ENCODE measurements around the gene EIF4B.

The EIF4B gene

GRCh38 chr12:53068811-53069585 is 62.7 kb downstream of the EIF4B start:
- Histone ChIP-seq H3K9me3 (ENCODE audit: control insufficient read depth in 1 of 2, low read length in 2 of 2) (no peaks in the 10 kb centered on the region), H3K4me1 (ENCODE audit: control insufficient read depth in 1 of 2, insufficient read depth in 2 of 2, low read length in 2 of 2) (peaks cover 24 to 57% of the 10 kb centered on the region in 2 donors), H3K36me3 (ENCODE audit: control insufficient read depth in 1 of 2, insufficient read depth in 2 of 2, low read length in 2 of 2) (peaks cover 13 to 24% of the 10 kb centered on the region in 2 donors), H3K27ac (ENCODE audit: low read length) (peak overlapping the region; percentile 23), H3K27me3 (ENCODE audit: low read depth, low read length) (no peaks in the 10 kb centered on the region), H3K4me3 (ENCODE audit: low read depth in 1 of 2, low read length in 2 of 2) (no peak overlapping the region)

- Histone ChIP-seq H3K36me3 (ENCODE audit: control insufficient read depth in 1 of 2, insufficient read depth in 2 of 2, low read length in 2 of 2) (peaks cover 16 to 25% of the 10 kb centered on the region in 2 donors), H3K9me3 (ENCODE audit: control insufficient read depth in 1 of 2, low read length in 2 of 2) (no peaks in the 10 kb centered on the region), H3K4me1 (ENCODE audit: control insufficient read depth in 1 of 2, insufficient read depth in 2 of 2, low read length in 2 of 2) (peaks cover 26 to 58% of the 10 kb centered on the region in 2 donors), H3K27ac (ENCODE audit: low read length) (peak overlapping the region; percentile 18), H3K4me3 (ENCODE audit: low read depth in 1 of 2, low read length in 2 of 2) (no peak overlapping the region), H3K27me3 (ENCODE audit: low read depth, low read length) (no peaks in the 10 kb centered on the region)
Measured at GRCh38 chr12:53069621-53070410, 63.6 kb downstream of the EIF4B start.

- H3K27ac ChIP-seq (ENCODE audit: low read length): peak overlapping the region; percentile 18
- no peaks in the 10 kb centered on the region for H3K9me3 ChIP-seq (ENCODE audit: control insufficient read depth in 1 of 2, low read length in 2 of 2)
- peaks cover 28 to 31% of the 10 kb centered on the region in 2 donors for H3K36me3 ChIP-seq (ENCODE audit: control insufficient read depth in 1 of 2, insufficient read depth in 2 of 2, low read length in 2 of 2)
- peaks cover 27 to 55% of the 10 kb centered on the region in 2 donors for H3K4me1 ChIP-seq (ENCODE audit: control insufficient read depth in 1 of 2, insufficient read depth in 2 of 2, low read length in 2 of 2)
- H3K4me3 ChIP-seq (ENCODE audit: low read depth in 1 of 2, low read length in 2 of 2): no peak overlapping the region
- no peaks in the 10 kb centered on the region for H3K27me3 ChIP-seq (ENCODE audit: low read depth, low read length)
Measured at GRCh38 chr12:53070877-53071492, 64.7 kb downstream of the EIF4B start.

GRCh38 chr12:53071591-53072551 is 65.6 kb downstream of the EIF4B start:
- peak overlapping the region; percentile 64 for H3K27ac ChIP-seq (ENCODE audit: low read length)
- H3K4me3 ChIP-seq (ENCODE audit: low read depth in 1 of 2, low read length in 2 of 2): peak overlapping the region in 1 of 2 donors; percentile 17
- no peaks in the 10 kb centered on the region for H3K27me3 ChIP-seq (ENCODE audit: low read depth, low read length)
- peaks cover 21 to 50% of the 10 kb centered on the region in 2 donors for H3K4me1 ChIP-seq (ENCODE audit: control insufficient read depth in 1 of 2, insufficient read depth in 2 of 2, low read length in 2 of 2)
- no peaks in the 10 kb centered on the region for H3K9me3 ChIP-seq (ENCODE audit: control insufficient read depth in 1 of 2, low read length in 2 of 2)
- peaks cover 33 to 39% of the 10 kb centered on the region in 2 donors for H3K36me3 ChIP-seq (ENCODE audit: control insufficient read depth in 1 of 2, insufficient read depth in 2 of 2, low read length in 2 of 2)

- Histone ChIP-seq H3K9me3 (ENCODE audit: control insufficient read depth in 1 of 2, low read length in 2 of 2) (no peaks in the 10 kb centered on the region), H3K4me1 (ENCODE audit: control insufficient read depth in 1 of 2, insufficient read depth in 2 of 2, low read length in 2 of 2) (peaks cover 21 to 61% of the 10 kb centered on the region in 2 donors), H3K27me3 (ENCODE audit: low read depth, low read length) (no peaks in the 10 kb centered on the region), H3K4me3 (ENCODE audit: low read depth in 1 of 2, low read length in 2 of 2) (no peak overlapping the region), H3K36me3 (ENCODE audit: control insufficient read depth in 1 of 2, insufficient read depth in 2 of 2, low read length in 2 of 2) (peaks cover 32 to 37% of the 10 kb centered on the region in 2 donors), H3K27ac (ENCODE audit: low read length) (peak overlapping the region; percentile 44)
Measured at GRCh38 chr12:53073881-53074280, 67.6 kb downstream of the EIF4B start.

GRCh38 chr12:53074283-53074998 is 68.2 kb downstream of the EIF4B start:
- Histone ChIP-seq H3K4me1 (ENCODE audit: control insufficient read depth in 1 of 2, insufficient read depth in 2 of 2, low read length in 2 of 2) (peaks cover 21 to 56% of the 10 kb centered on the region in 2 donors), H3K4me3 (ENCODE audit: low read depth in 1 of 2, low read length in 2 of 2) (no peak overlapping the region), H3K9me3 (ENCODE audit: control insufficient read depth in 1 of 2, low read length in 2 of 2) (no peaks in the 10 kb centered on the region), H3K27me3 (ENCODE audit: low read depth, low read length) (no peaks in the 10 kb centered on the region), H3K36me3 (ENCODE audit: control insufficient read depth in 1 of 2, insufficient read depth in 2 of 2, low read length in 2 of 2) (peaks cover 32 to 33% of the 10 kb centered on the region in 2 donors), H3K27ac (ENCODE audit: low read length) (peak overlapping the region; percentile 44)

GRCh38 chr12:53074999-53075370 is 68.7 kb downstream of the EIF4B start:
- Histone ChIP-seq H3K9me3 (ENCODE audit: control insufficient read depth in 1 of 2, low read length in 2 of 2) (no peaks in the 10 kb centered on the region), H3K27me3 (ENCODE audit: low read depth, low read length) (no peaks in the 10 kb centered on the region), H3K27ac (ENCODE audit: low read length) (no peak overlapping the region), H3K36me3 (ENCODE audit: control insufficient read depth in 1 of 2, insufficient read depth in 2 of 2, low read length in 2 of 2) (peaks cover 28 to 30% of the 10 kb centered on the region in 2 donors), H3K4me3 (ENCODE audit: low read depth in 1 of 2, low read length in 2 of 2) (no peak overlapping the region), H3K4me1 (ENCODE audit: control insufficient read depth in 1 of 2, insufficient read depth in 2 of 2, low read length in 2 of 2) (peaks cover 20 to 54% of the 10 kb centered on the region in 2 donors)

GRCh38 chr12:53076461-53076860 is 70.2 kb downstream of the EIF4B start:
- no peak overlapping the region for H3K4me3 ChIP-seq (ENCODE audit: low read depth in 1 of 2, low read length in 2 of 2)
- H3K27me3 ChIP-seq (ENCODE audit: low read depth, low read length): no peaks in the 10 kb centered on the region
- no peaks in the 10 kb centered on the region for H3K9me3 ChIP-seq (ENCODE audit: control insufficient read depth in 1 of 2, low read length in 2 of 2)
- H3K27ac ChIP-seq (ENCODE audit: low read length): no peak overlapping the region
- H3K36me3 ChIP-seq (ENCODE audit: control insufficient read depth in 1 of 2, insufficient read depth in 2 of 2, low read length in 2 of 2): peaks cover 25 to 30% of the 10 kb centered on the region in 2 donors
- H3K4me1 ChIP-seq (ENCODE audit: control insufficient read depth in 1 of 2, insufficient read depth in 2 of 2, low read length in 2 of 2): peaks cover 8 to 45% of the 10 kb centered on the region in 2 donors

- Histone ChIP-seq H3K4me1 (ENCODE audit: control insufficient read depth in 1 of 2, insufficient read depth in 2 of 2, low read length in 2 of 2) (peaks cover 8 to 39% of the 10 kb centered on the region in 2 donors), H3K27ac (ENCODE audit: low read length) (no peak overlapping the region), H3K36me3 (ENCODE audit: control insufficient read depth in 1 of 2, insufficient read depth in 2 of 2, low read length in 2 of 2) (peaks cover 25 to 30% of the 10 kb centered on the region in 2 donors), H3K9me3 (ENCODE audit: control insufficient read depth in 1 of 2, low read length in 2 of 2) (no peaks in the 10 kb centered on the region), H3K4me3 (ENCODE audit: low read depth in 1 of 2, low read length in 2 of 2) (no peak overlapping the region), H3K27me3 (ENCODE audit: low read depth, low read length) (no peaks in the 10 kb centered on the region)
Measured at GRCh38 chr12:53077030-53077429, 70.8 kb downstream of the EIF4B start.

Data from muscle layer of duodenum (tissue), 2 donors.